ENCODE results near the gene IMPDH2.

The IMPDH2 gene

GRCh38 chr3:49025793-49026520 is 3.2 kb downstream of the IMPDH2 start:
- H3K27me3 ChIP-seq (ENCODE audit: control insufficient read depth, low read length): no peaks in the 10 kb centered on the region
- peaks cover 90% of the 10 kb centered on the region for H3K36me3 ChIP-seq (ENCODE audit: control insufficient read depth, low read length)
- peaks cover 61% of the 10 kb centered on the region for H3K4me1 ChIP-seq (ENCODE audit: control insufficient read depth, low read length)
- peaks cover 38% of the 10 kb centered on the region for H3F3A ChIP-seq (ENCODE audit: control insufficient read depth, insufficient read depth)
- H3K4me2 ChIP-seq (ENCODE audit: low read length): peak overlapping the region; percentile 94
- no peaks in the 10 kb centered on the region for H3K9me3 ChIP-seq (ENCODE audit: control insufficient read depth, insufficient read depth, low read length)
- H4K20me1 ChIP-seq (ENCODE audit: control insufficient read depth, insufficient read depth, low read depth, low read length): peaks cover 4% of the 10 kb centered on the region; the same call in 1 of the 2 replicates
- H3K9me2 ChIP-seq (replicated peaks; ENCODE audit: control insufficient read depth, low read length): no peaks in the 10 kb centered on the region
- H3K27ac ChIP-seq (ENCODE audit: low read depth, low read length): peak overlapping the region; percentile 15; the same call in 1 of the 2 replicates
- H3K4me3 ChIP-seq (ENCODE audit: low read length): peak overlapping the region; percentile 12
- H3K79me2 ChIP-seq (ENCODE audit: control insufficient read depth, low read length): peaks cover 77% of the 10 kb centered on the region
- TF ChIP-seq EZH2phosphoT487 (IDR thresholded peaks at IDR 0.05; ENCODE audit: borderline replicate concordance, low read length) (no peak), CTCF (IDR thresholded peaks at IDR 0.05; ENCODE audit: low read depth, low read length, poor library complexity, severe bottlenecking) (no peak)

- peaks cover 32% of the 10 kb centered on the region for H3F3A ChIP-seq (ENCODE audit: control insufficient read depth, insufficient read depth)
- peaks cover 84% of the 10 kb centered on the region for H3K79me2 ChIP-seq (ENCODE audit: control insufficient read depth, low read length)
- no peaks in the 10 kb centered on the region for H3K27me3 ChIP-seq (ENCODE audit: control insufficient read depth, low read length)
- H4K20me1 ChIP-seq (ENCODE audit: control insufficient read depth, insufficient read depth, low read depth, low read length): peaks cover 4% of the 10 kb centered on the region; the same call in 1 of the 2 replicates
- TF ChIP-seq CTCF (IDR thresholded peaks at IDR 0.05; ENCODE audit: low read depth, low read length, poor library complexity, severe bottlenecking) (no peak), EZH2phosphoT487 (IDR thresholded peaks at IDR 0.05; ENCODE audit: borderline replicate concordance, low read length) (no peak)
- peaks cover 61% of the 10 kb centered on the region for H3K4me1 ChIP-seq (ENCODE audit: control insufficient read depth, low read length)
- H3K27ac ChIP-seq (ENCODE audit: low read depth, low read length): peak overlapping the region; percentile 15; the same call in 1 of the 2 replicates
- H3K9me3 ChIP-seq (ENCODE audit: control insufficient read depth, insufficient read depth, low read length): no peaks in the 10 kb centered on the region
- no peaks in the 10 kb centered on the region for H3K9me2 ChIP-seq (replicated peaks; ENCODE audit: control insufficient read depth, low read length)
- H3K4me3 ChIP-seq (ENCODE audit: low read length): no peak overlapping the region; the same call in 1 of the 2 replicates
- H3K36me3 ChIP-seq (ENCODE audit: control insufficient read depth, low read length): peaks cover 91% of the 10 kb centered on the region
- H3K4me2 ChIP-seq (ENCODE audit: low read length): peak overlapping the region; percentile 94
Measured at GRCh38 chr3:49025005-49025792, 4.0 kb downstream of the IMPDH2 start.

- Histone ChIP-seq H3K4me3 (ENCODE audit: low read length) (no peak overlapping the region), H4K20me1 (ENCODE audit: control insufficient read depth, insufficient read depth, low read depth, low read length) (peaks cover 4% of the 10 kb centered on the region; the same call in 1 of the 2 replicates), H3K4me1 (ENCODE audit: control insufficient read depth, low read length) (peaks cover 64% of the 10 kb centered on the region), H3K27me3 (ENCODE audit: control insufficient read depth, low read length) (no peaks in the 10 kb centered on the region), H3K9me2 (replicated peaks; ENCODE audit: control insufficient read depth, low read length) (no peaks in the 10 kb centered on the region), H3K9me3 (ENCODE audit: control insufficient read depth, insufficient read depth, low read length) (no peaks in the 10 kb centered on the region), H3K27ac (ENCODE audit: low read depth, low read length) (no peak overlapping the region; the same call in 1 of the 2 replicates), H3F3A (ENCODE audit: control insufficient read depth, insufficient read depth) (peaks cover 29% of the 10 kb centered on the region), H3K36me3 (ENCODE audit: control insufficient read depth, low read length) (peaks cover 91% of the 10 kb centered on the region), H3K4me2 (ENCODE audit: low read length) (peak overlapping the region; percentile 23; the same call in 1 of the 2 replicates), H3K79me2 (ENCODE audit: control insufficient read depth, low read length) (peaks cover 92% of the 10 kb centered on the region)
- TF ChIP-seq EZH2phosphoT487 (IDR thresholded peaks at IDR 0.05; ENCODE audit: borderline replicate concordance, low read length): no peak
- TF ChIP-seq CTCF (IDR thresholded peaks at IDR 0.05; ENCODE audit: low read depth, low read length, poor library complexity, severe bottlenecking): no peak
Measured at GRCh38 chr3:49024449-49024848, 4.7 kb downstream of the IMPDH2 start.
